ENCODE measurements around the gene GRK2.

GRCh38 chr11:67284811-67285540, 18.7 kb downstream of the GRK2 start:
- TF ChIP-seq CTCF (IDR thresholded peaks at IDR 0.05) (no peak), POLR2A (IDR thresholded peaks at IDR 0.05) (no peak)

Data from testis (tissue), 2 donors.